Suprapubic skin (tissue), 4 donors: ENCODE measurements around the gene WWTR1. TPM values are rescaled to one million over a fixed set of nuclear protein-coding genes. Genes with fewer than 3 reads are reported as not detected.

Source experiments
- DNase-seq, 2 donors: peaks; one replicate each; pipeline ENCODE4 v3.0.0-alpha.2; 2019; ENCODE audit warnings: low spot score in 2 of 2
- H3K27ac ChIP-seq: fragments of 200-600 bp; sonication (generic); one replicate; pipeline ENCODE4 v1.5.1; 2019
- H3K27me3 ChIP-seq: fragments of 200-600 bp; sonication (generic); one replicate; pipeline ENCODE4 v1.5.1; 2019
- H3K36me3 ChIP-seq: fragments of 200-600 bp; sonication (generic); one replicate; pipeline ENCODE4 v1.5.1; 2019
- H3K4me1 ChIP-seq: fragments of 200-600 bp; sonication (generic); one replicate; pipeline ENCODE4 v1.5.1; 2019
- H3K4me3 ChIP-seq: fragments of 200-600 bp; sonication (generic); one replicate; pipeline ENCODE4 v1.5.1; 2019; ENCODE audit warnings: mild to moderate bottlenecking
- H3K9me3 ChIP-seq: fragments of 200-600 bp; sonication (generic); one replicate; pipeline ENCODE4 v1.5.1; 2019
- CTCF ChIP-seq, 2 donors: fragments of 200-600 bp in 1 of 2; fragments of 450-650 bp in 1 of 2; sonication (generic) in 1 of 2; IDR thresholded peaks; one replicate each; pipeline ENCODE4 v1.5.1; 2016 to 2019; ENCODE audit warnings: antibody characterized with exemption in 2 of 2, mild to moderate bottlenecking in 1 of 2, moderate library complexity in 1 of 2
- EP300 ChIP-seq: sonication (generic); formaldehyde crosslinking; IDR thresholded peaks from one replicate; pipeline ENCODE4 v1.6.1; 2017; ENCODE audit warnings: antibody characterized with exemption
- POLR2A ChIP-seq, 2 donors: fragments of 450-650 bp; IDR thresholded peaks; one replicate each; pipeline ENCODE4 v1.6.1; 2017; ENCODE audit warnings: antibody characterized with exemption in 2 of 2, mild to moderate bottlenecking in 2 of 2, moderate library complexity in 2 of 2
- POLR2AphosphoS5 ChIP-seq, 3 donors: sonication (generic); formaldehyde crosslinking; IDR thresholded peaks; one replicate each; pipeline ENCODE4 v1.6.1; 2017; ENCODE audit warnings: antibody characterized with exemption in 3 of 3
- WGBS: methylation state at CpG from one replicate; pipeline ENCODE4 v1.1.5; 2018; 5-methylcytosine and 5-hydroxymethylcytosine counted together
- total RNA-seq, 4 donors: library from RNA; depleted of rRNA; stranded (reverse); fragments of >200 nt; gene quantifications; one replicate each; pipeline ENCODE4 v1.1.0, GENCODE V29; 2016

WWTR1 gene
- total RNA-seq, 4 donors from 2014 or later = 33.0 to 68.9 (median 52.1) TPM

DNA sequence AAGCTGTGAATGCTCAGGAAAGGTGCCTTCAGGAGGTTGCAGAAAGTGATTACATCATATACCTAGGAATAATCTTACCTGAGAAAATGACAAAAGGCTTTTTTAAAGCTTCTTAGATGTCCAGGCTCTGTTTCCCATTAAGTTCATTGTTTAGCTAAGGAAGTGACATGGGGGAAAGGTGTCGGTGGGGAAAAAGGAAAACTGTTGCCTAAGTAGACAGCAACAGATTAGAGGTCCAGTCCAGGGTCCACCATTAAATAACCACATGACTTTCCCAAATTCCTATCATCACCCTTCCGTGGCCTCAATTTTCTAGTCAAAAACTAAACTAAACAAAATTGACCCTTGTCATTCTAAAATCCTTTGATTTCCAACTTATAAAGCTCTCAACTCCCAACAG lies 4.3 kb downstream of the WWTR1 start:
- peak overlapping the region; percentile 6 for H3K4me3 ChIP-seq
- no peak overlapping the region for H3K27ac ChIP-seq
- 69% methylated on average over 2 of the region's 2 CpGs for WGBS

DNA sequence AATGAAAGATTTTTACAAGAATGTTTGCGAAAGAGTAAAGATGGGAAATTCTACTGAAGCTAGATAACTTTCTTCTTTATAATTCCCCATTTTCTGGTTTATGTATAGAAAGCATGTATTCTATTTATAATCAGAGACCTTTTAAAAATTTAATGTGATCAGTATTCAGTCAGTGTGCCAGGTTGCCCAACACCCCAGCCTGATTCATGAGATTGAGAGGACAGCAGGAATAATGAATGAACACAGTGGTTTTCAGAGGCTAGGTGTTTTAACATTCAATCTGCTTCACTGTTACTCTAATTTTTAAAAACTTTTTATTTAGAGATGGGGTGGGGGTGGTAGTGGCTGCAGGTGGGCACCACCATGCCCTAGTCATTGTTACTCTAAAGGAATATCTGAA lies 4.7 kb downstream of the WWTR1 start:
- no peaks in the 10 kb centered on the region for H3K9me3 ChIP-seq
- H3K27me3 ChIP-seq = no peaks in the 10 kb centered on the region
- peak overlapping the region; percentile 6 for H3K4me3 ChIP-seq
- H3K36me3 ChIP-seq = no peaks in the 10 kb centered on the region
- no peak for DNase-seq
- peaks cover 79% of the 10 kb centered on the region for H3K4me1 ChIP-seq
- whole genome bisulfite sequencing = 97% methylated on average over 1 of the region's 1 CpG
- TF ChIP-seq CTCF (IDR thresholded peaks at IDR 0.05) = no peak
- no peak for TF ChIP-seq POLR2A (IDR thresholded peaks at IDR 0.05)
- TF ChIP-seq POLR2AphosphoS5 (IDR thresholded peaks at IDR 0.05) = no peak
- no peak for TF ChIP-seq EP300
- H3K27ac ChIP-seq = no peak overlapping the region

More for the DNA sequence above, 4.3 kb downstream of the WWTR1 start:
- H3K36me3 ChIP-seq = no peaks in the 10 kb centered on the region
- no peaks in the 10 kb centered on the region for H3K27me3 ChIP-seq
- peaks cover 77% of the 10 kb centered on the region for H3K4me1 ChIP-seq
- no peak for DNase-seq
- no peak for TF ChIP-seq POLR2AphosphoS5 (IDR thresholded peaks at IDR 0.05)
- no peak for TF ChIP-seq EP300
- TF ChIP-seq CTCF (IDR thresholded peaks at IDR 0.05) = no peak
- no peak for TF ChIP-seq POLR2A (IDR thresholded peaks at IDR 0.05)
- H3K9me3 ChIP-seq = no peaks in the 10 kb centered on the region

- H3K4me3 ChIP-seq = no peak overlapping the region
- 64% methylated on average over 1 of the region's 1 CpG for WGBS
- peaks cover 86% of the 10 kb centered on the region for H3K4me1 ChIP-seq
- DNase-seq = no peak
- H3K27ac ChIP-seq = no peak overlapping the region
- no peaks in the 10 kb centered on the region for H3K36me3 ChIP-seq
- no peaks in the 10 kb centered on the region for H3K9me3 ChIP-seq
- TF ChIP-seq CTCF (IDR thresholded peaks at IDR 0.05) (no peak), EP300 (no peak)
- H3K27me3 ChIP-seq = no peaks in the 10 kb centered on the region
Observed at GRCh38 chr3:149650828-149651227, 7.0 kb downstream of the WWTR1 start.

DNA sequence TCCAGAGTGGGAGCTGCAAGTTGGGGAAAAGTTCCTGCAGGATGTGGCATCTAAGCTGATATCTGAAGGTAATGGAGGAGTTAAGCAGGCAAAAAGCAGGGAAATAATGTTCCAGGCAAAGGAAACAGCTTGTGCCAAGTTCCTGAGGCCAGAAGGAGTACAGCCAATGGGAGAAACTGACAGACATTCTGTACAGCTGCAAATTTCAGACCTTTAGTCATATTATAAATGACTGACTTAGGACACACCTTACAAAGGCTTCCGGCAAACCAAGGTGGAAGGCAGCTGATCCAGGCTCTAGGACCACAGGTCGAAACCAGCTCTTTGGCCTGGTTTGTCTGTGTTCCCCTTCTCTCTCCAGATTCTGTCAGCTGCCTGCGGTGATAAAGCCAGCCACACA lies 9.3 kb downstream of the WWTR1 start:
- H3K4me3 ChIP-seq = peak overlapping the region; percentile 19
- DNase-seq = no peak
- 23% methylated on average over 3 of the region's 3 CpGs for WGBS
- no peaks in the 10 kb centered on the region for H3K9me3 ChIP-seq
- H3K4me1 ChIP-seq = peaks cover 79% of the 10 kb centered on the region
- H3K27me3 ChIP-seq = no peaks in the 10 kb centered on the region
- no peaks in the 10 kb centered on the region for H3K36me3 ChIP-seq
- H3K27ac ChIP-seq = peak overlapping the region; percentile 53
- no peak for TF ChIP-seq POLR2AphosphoS5 (IDR thresholded peaks at IDR 0.05)
- TF ChIP-seq CTCF (IDR thresholded peaks at IDR 0.05) = no peak
- no peak for TF ChIP-seq POLR2A (IDR thresholded peaks at IDR 0.05)
- TF ChIP-seq EP300 = no peak

DNA sequence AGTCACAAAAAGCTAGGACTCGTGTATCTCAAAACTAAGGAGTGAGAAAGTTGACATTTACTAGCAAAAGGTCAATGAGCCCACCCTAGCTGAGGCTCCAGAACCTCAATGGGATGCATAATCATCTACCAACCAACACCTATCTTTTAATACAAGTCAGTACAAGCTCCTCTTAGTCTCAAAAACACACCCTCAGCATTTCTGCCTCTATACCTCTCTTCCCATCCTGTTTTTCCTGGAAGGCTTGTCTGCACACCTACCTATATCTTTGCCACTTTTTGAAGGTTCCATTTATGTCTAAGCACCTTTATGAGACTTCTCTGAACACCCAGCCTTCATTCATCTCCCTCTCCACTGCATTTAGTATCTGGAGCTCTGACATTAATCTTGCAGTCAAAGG lies 10.0 kb downstream of the WWTR1 start:
- peaks cover 79% of the 10 kb centered on the region for H3K4me1 ChIP-seq

More for the DNA sequence above, 10.0 kb downstream of the WWTR1 start:
- no peaks in the 10 kb centered on the region for H3K36me3 ChIP-seq
- no peak overlapping the region for H3K4me3 ChIP-seq
- WGBS = 80% methylated on average over 1 of the region's 1 CpG
- H3K9me3 ChIP-seq = no peaks in the 10 kb centered on the region
- H3K27ac ChIP-seq = no peak overlapping the region
- no peaks in the 10 kb centered on the region for H3K27me3 ChIP-seq
- no peak for DNase-seq
- TF ChIP-seq EP300 (no peak), POLR2AphosphoS5 (IDR thresholded peaks at IDR 0.05) (no peak), POLR2A (IDR thresholded peaks at IDR 0.05) (no peak), CTCF (IDR thresholded peaks at IDR 0.05) (no peak)
